ENCODE results near the gene SAMD7.

GRCh38 chr3:169891886-169892285 is 19.5 kb upstream of the SAMD7 start:
- TF ChIP-seq CTCF (conservative IDR thresholded peaks at IDR 0.05; ENCODE audit: low read depth, low read length), result no peak
- no peak for TF ChIP-seq EZH2phosphoT487 (IDR thresholded peaks at IDR 0.05; ENCODE audit: borderline replicate concordance, low read length)
- TF ChIP-seq EZH2 (IDR thresholded peaks at IDR 0.05; ENCODE audit: low read length, unreplicated experiment), result no peak
